Neural crest cell (in vitro differentiated cells): ENCODE data around the gene SLC43A1. TPM values are rescaled to one million over a fixed set of nuclear protein-coding genes. Genes with fewer than 3 reads are reported as not detected.

Source experiments
- DNase-seq: peaks from one replicate; pipeline ENCODE4 v3.0.0; 2021; ENCODE audit warnings: low read depth, mixed read lengths, low spot score
- H3K27ac Mint-ChIP-seq: one replicate; pipeline ENCODE4 v1.8.0; 2021; ENCODE audit warnings: mild to moderate bottlenecking, mixed read lengths; ENCODE audit not compliant: unreplicated experiment
- H3K27me3 Mint-ChIP-seq: 2 replicates; pipeline ENCODE4 v1.8.0; 2021; ENCODE audit warnings: low read depth, mild to moderate bottlenecking, mixed read lengths
- H3K36me3 Mint-ChIP-seq: 2 replicates; pipeline ENCODE4 v1.8.0; 2021; ENCODE audit warnings: low read depth, mild to moderate bottlenecking, mixed read lengths
- H3K4me1 Mint-ChIP-seq: 2 replicates; pipeline ENCODE4 v1.8.0; 2021; ENCODE audit warnings: mixed read lengths
- H3K4me3 Mint-ChIP-seq: one replicate; pipeline ENCODE4 v1.8.0; 2021; ENCODE audit warnings: mild to moderate bottlenecking, mixed read lengths
- H3K9me3 Mint-ChIP-seq: 2 replicates; pipeline ENCODE4 v1.8.0; 2021; ENCODE audit warnings: mixed read lengths
- CTCF ChIP-seq: fragments of 200-600 bp; sonication (generic); conservative IDR thresholded peaks from 2 replicates; pipeline ENCODE4 v1.5.0; 2021; ENCODE audit warnings: antibody characterized with exemption, mild to moderate bottlenecking
- total RNA-seq: library from RNA; stranded (reverse); gene quantifications from 2 replicates; pipeline ENCODE4 v1.2.1, GENCODE V29; 2021

The SLC43A1 gene
- total RNA-seq, 1 donor from 2014 or later, result 4.5 TPM

GRCh38 chr11:57467508-57468157, 47.9 kb downstream of the SLC43A1 start:
- no peak for TF ChIP-seq CTCF
- DNase-seq, result no peak
- H3K36me3 Mint-ChIP-seq, result no peaks in the 10 kb centered on the region
- H3K27ac Mint-ChIP-seq, result no peak overlapping the region
- no peak overlapping the region for H3K4me3 Mint-ChIP-seq
- H3K4me1 Mint-ChIP-seq, result peaks cover 13% of the 10 kb centered on the region
- no peaks in the 10 kb centered on the region for H3K9me3 Mint-ChIP-seq
- H3K27me3 Mint-ChIP-seq, result peaks cover 41% of the 10 kb centered on the region

GRCh38 chr11:57466680-57467079, 48.8 kb downstream of the SLC43A1 start:
- Mint-ChIP-seq H3K9me3 (no peaks in the 10 kb centered on the region), H3K27me3 (peaks cover 44% of the 10 kb centered on the region), H3K36me3 (no peaks in the 10 kb centered on the region), H3K4me1 (peaks cover 13% of the 10 kb centered on the region), H3K4me3 (no peak overlapping the region), H3K27ac (no peak overlapping the region)
- DNase-seq, result no peak
- TF ChIP-seq CTCF, result no peak

- Mint-ChIP-seq H3K4me3 (no peak overlapping the region), H3K27ac (no peak overlapping the region), H3K4me1 (peaks cover 24% of the 10 kb centered on the region), H3K9me3 (no peaks in the 10 kb centered on the region), H3K27me3 (peaks cover 52% of the 10 kb centered on the region), H3K36me3 (no peaks in the 10 kb centered on the region)
- no peak for TF ChIP-seq CTCF
- DNase-seq, result no peak
Measured at GRCh38 chr11:57464539-57465181, 50.8 kb downstream of the SLC43A1 start.

DNA sequence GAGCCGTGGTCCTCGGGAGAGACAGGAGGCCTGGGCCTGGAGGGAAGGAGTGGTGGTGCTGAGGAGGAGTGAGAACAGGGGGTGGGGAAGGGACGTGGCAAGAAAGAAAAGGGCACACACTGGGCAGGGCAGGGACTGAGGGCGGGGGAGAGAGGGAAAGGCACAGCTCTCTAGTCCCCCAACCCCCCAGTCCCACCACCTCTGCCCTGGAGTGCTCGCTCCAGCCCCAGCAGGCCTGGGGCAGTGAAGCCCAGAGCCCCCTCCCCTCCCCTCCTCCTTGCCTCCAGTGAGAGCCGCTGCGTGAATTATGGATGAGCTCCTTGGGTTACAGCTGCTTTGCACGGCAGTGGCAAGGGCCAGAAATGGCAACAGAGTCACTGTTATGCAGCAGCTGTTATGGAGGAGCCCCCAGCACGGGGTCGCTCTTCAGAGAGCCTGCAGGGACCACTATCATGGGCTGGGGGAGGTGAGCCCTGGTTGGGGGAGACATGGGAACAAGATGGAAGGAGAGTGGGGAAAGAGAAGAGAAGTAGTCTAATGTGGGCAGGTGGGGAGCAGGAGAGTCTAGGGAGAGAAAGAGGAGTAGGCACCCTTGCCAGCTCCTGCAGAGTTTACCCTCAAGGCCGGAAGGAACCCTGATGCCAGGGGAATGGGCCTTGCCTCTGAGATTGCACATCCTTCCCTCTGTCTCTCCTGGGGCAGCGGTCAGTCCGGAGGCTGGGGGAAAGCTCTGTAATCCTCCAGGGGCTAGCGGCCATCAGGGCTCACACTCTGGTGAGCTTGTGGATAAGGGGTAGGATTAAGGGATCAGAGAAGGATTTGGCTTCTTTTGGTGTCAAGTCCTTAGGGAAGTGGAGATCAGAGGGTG, 51.6 kb downstream of the SLC43A1 start:
- peak overlapping the region; percentile 76 for H3K4me3 Mint-ChIP-seq
- H3K36me3 Mint-ChIP-seq, result no peaks in the 10 kb centered on the region
- peak overlapping the region; percentile 72 for H3K27ac Mint-ChIP-seq
- no peak for DNase-seq
- peaks cover 29% of the 10 kb centered on the region for H3K4me1 Mint-ChIP-seq
- TF ChIP-seq CTCF, result no peak
- H3K9me3 Mint-ChIP-seq, result no peaks in the 10 kb centered on the region
- H3K27me3 Mint-ChIP-seq, result peaks cover 58% of the 10 kb centered on the region

DNA sequence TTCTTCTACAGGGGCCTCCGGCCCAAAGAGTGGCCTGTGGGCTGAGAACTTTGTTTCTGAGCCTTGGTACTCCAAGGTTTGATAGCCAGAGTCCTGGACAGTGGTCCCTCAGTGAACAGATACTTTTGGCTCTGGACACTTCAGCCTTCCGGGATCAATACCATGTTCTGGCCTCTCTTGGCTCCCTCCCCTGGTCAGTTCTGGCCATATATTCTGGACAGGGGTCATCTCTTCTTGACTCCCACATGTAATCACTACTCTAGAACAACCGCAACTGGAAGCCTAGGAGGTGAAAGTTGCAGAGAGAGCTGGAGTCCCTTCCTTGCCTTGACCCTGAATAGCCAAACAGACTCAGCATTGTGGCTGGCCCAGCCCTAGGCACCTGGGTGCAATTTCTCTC, 52.9 kb downstream of the SLC43A1 start:
- TF ChIP-seq CTCF, result no peak
- Mint-ChIP-seq H3K36me3 (no peaks in the 10 kb centered on the region), H3K4me3 (peak overlapping the region; percentile 76), H3K4me1 (peaks cover 34% of the 10 kb centered on the region), H3K27me3 (peaks cover 62% of the 10 kb centered on the region), H3K9me3 (no peaks in the 10 kb centered on the region), H3K27ac (no peak overlapping the region)
- no peak for DNase-seq
